OCI-LY3 (cell line): Measurements from ENCODE around the gene MAP3K6.

Source experiments
- CTCF ChIP-seq: fragments of 200-600, 300-600 bp; sonication (generic); IDR thresholded peaks from 2 replicates; pipeline ENCODE4 v1.5.1; 2014; ENCODE audit warnings: antibody characterized with exemption, low read length, low read depth
- EZH2phosphoT487 ChIP-seq: fragments of 200-600 bp; shearing (Covaris generic); IDR thresholded peaks from 2 replicates; pipeline ENCODE4 v1.6.1; 2018; ENCODE audit warnings: antibody characterized with exemption, mixed run types, low read depth

- TF ChIP-seq CTCF (no peak), EZH2phosphoT487 (no peak)
These were observed 21.5 kb downstream of the MAP3K6 start for GRCh38 chr1:27345272-27345671.
